Posterior cingulate gyrus (tissue), 11 donors: ENCODE data around the gene CDKN2C.

Source experiments
- DNase-seq, 10 donors: peaks; one replicate each; pipeline versions ENCODE4 v3.0.0 to v3.0.0-alpha.2; 2020 to 2021; ENCODE audit warnings: mixed read lengths in 3 of 10
- intact Hi-C: fragments of 100-400 bp; cut with DNase I; formaldehyde crosslinking; loops from one replicate; pipeline ENCODE4 v1.15.1; 2023

The CDKN2C gene

GRCh38 chr1:50959913-50960844 lies 9.9 kb upstream of the CDKN2C start, which contains the start of gene FAF1:
FAF1 (minus strand) TSS chr1:50960267; CDS start chr1:50959811, 456 bp downstream.
- intact Hi-C loops, result loop anchor here (1.0 kb wide), 1 partner anchor 8 kb away; no protein-coding TSS in a partner anchor
- peak; percentile 94 to 99 (median 96) for DNase-seq

GRCh38 chr1:50964863-50965262 lies 5.2 kb upstream of the CDKN2C start:
- DNase-seq, result peak in 1 of 10 donors; percentile 54
- intact Hi-C loops, result loop anchor here (5.0 kb wide), 2 partner anchors 38 to 277 kb away; no protein-coding TSS in a partner anchor

- intact Hi-C loops, result loop anchor here (5.0 kb wide), 2 partner anchors 40 to 275 kb away; no protein-coding TSS in a partner anchor
Measured at GRCh38 chr1:50966991-50967390, 3.1 kb upstream of the CDKN2C start.

GRCh38 chr1:50967416-50968157 lies 2.5 kb upstream of the CDKN2C start:
- intact Hi-C loops, result loop anchor here (1.0 to 5.0 kb wide), 3 partner anchors 7 to 275 kb away; partner anchors contain the start of gene FAF1

More at GRCh38 chr1:50966991-50967390, 3.1 kb upstream of the CDKN2C start:
- no peak for DNase-seq

GRCh38 chr1:50968158-50968820 lies 1.8 kb upstream of the CDKN2C start:
- peak; percentile 77 to 97 (median 85) for DNase-seq
- intact Hi-C loops, result loop anchor here (1.0 to 5.0 kb wide), 3 partner anchors 8 to 274 kb away; partner anchors contain the start of gene FAF1

More at GRCh38 chr1:50967416-50968157, 2.5 kb upstream of the CDKN2C start:
- no peak for DNase-seq

- intact Hi-C loops, result loop anchor here (1.0 to 5.0 kb wide), 3 partner anchors 9 to 273 kb away; partner anchors contain the start of gene FAF1
- peak in 8 of 10 donors; percentile 24 to 90 (median 58) for DNase-seq
Measured at GRCh38 chr1:50968821-50969610, 1.0 kb upstream of the CDKN2C start.

GRCh38 chr1:50970509-50970887 lies 453 bp downstream of the CDKN2C start:
- no peak for DNase-seq
- intact Hi-C loops, result no loop called here

GRCh38 chr1:50970931-50971582 lies 1.0 kb downstream of the CDKN2C start:
- no peak for DNase-seq
- intact Hi-C loops, result no loop called here

- intact Hi-C loops, result no loop called here
- no peak for DNase-seq
Measured at GRCh38 chr1:50971748-50972305, 1.8 kb downstream of the CDKN2C start.

- intact Hi-C loops, result no loop called here
- DNase-seq, result no peak
Measured at GRCh38 chr1:50972766-50973165, 2.7 kb downstream of the CDKN2C start.

GRCh38 chr1:50973255-50973654 lies 3.2 kb downstream of the CDKN2C start:
- DNase-seq, result no peak
- intact Hi-C loops, result no loop called here

GRCh38 chr1:50973875-50974617 lies 4.0 kb downstream of the CDKN2C start:
- peak in 3 of 10 donors; percentile 21 to 63 (median 26) for DNase-seq
- intact Hi-C loops, result no loop called here

- intact Hi-C loops, result no loop called here
- no peak for DNase-seq
Measured at GRCh38 chr1:50974618-50974935, 4.5 kb downstream of the CDKN2C start.

- DNase-seq, result no peak
- intact Hi-C loops, result no loop called here
Measured at GRCh38 chr1:50975436-50975835, 5.4 kb downstream of the CDKN2C start.

- DNase-seq, result peak in 2 of 10 donors; percentile 21 to 72
Measured at GRCh38 chr1:50976111-50976889, 6.3 kb downstream of the CDKN2C start.

GRCh38 chr1:50976890-50977574 lies 7.0 kb downstream of the CDKN2C start:
- intact Hi-C loops, result no loop called here
- DNase-seq, result peak in 3 of 10 donors; percentile 29 to 61 (median 32)

More at GRCh38 chr1:50976111-50976889, 6.3 kb downstream of the CDKN2C start:
- intact Hi-C loops, result no loop called here
